SJSA1 (cell line): ENCODE results near the gene DIPK1C. TPM values are rescaled to one million over a fixed set of nuclear protein-coding genes. Genes with fewer than 3 reads are reported as not detected.

Source experiments
- DNase-seq, 2 experiments: peaks; one replicate each; pipeline ENCODE4 v3.0.0-alpha.2; 2015 to 2020; ENCODE audit warnings: low spot score in 2 of 2, low read depth in 1 of 2
- H3K27ac ChIP-seq: fragments of 250-450 bp; sonication (Bioruptor Pico); 2 replicates; pipeline ENCODE4 v1.5.1; 2020; ENCODE audit warnings: mild to moderate bottlenecking, moderate library complexity
- H3K27me3 ChIP-seq: fragments of 250-450 bp; sonication (Bioruptor Pico); replicated peaks from 2 replicates; pipeline ENCODE4 v1.5.1; 2020; ENCODE audit warnings: mild to moderate bottlenecking, moderate library complexity
- H3K36me3 ChIP-seq: fragments of 250-450 bp; sonication (Bioruptor Pico); 2 replicates; pipeline ENCODE4 v1.5.1; 2020; ENCODE audit warnings: mild to moderate bottlenecking
- H3K4me1 ChIP-seq: fragments of 250-450 bp; sonication (Bioruptor Pico); replicated peaks from 2 replicates; pipeline ENCODE4 v1.6.1; 2021; ENCODE audit warnings: mild to moderate bottlenecking
- H3K4me3 ChIP-seq: fragments of 250-450 bp; sonication (Bioruptor Pico); 2 replicates; pipeline ENCODE4 v1.5.1; 2020; ENCODE audit warnings: mild to moderate bottlenecking
- H3K9me3 ChIP-seq: fragments of 250-450 bp; sonication (Bioruptor Pico); replicated peaks from 2 replicates; pipeline ENCODE4 v1.5.1; 2020; ENCODE audit warnings: mild to moderate bottlenecking
- total RNA-seq: library from RNA; depleted of rRNA; stranded (reverse); fragments of >200 nt; shearing (Covaris generic); gene quantifications from 2 replicates; pipeline ENCODE4 v1.2.3, GENCODE V29; 2014

DIPK1C gene
- total RNA-seq, 1 experiment from 2014 or later = not detected

DNA sequence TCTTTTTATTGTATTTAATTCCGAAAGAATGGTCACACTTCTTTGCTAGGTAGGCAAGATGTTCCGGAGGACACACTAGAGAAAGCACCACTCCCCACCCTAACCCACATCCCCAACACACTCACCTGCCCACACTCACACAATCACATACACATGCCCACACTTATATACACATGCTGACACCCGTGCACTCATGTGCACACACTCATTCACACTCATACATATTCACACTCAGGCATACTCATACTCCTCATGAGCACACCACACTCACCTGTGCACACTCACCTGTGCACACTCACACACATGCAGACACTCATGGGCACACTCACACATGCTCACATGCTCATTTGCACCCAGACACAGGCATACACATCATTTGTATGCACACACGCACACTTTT lies 21.4 kb downstream of the DIPK1C start:
- Histone ChIP-seq H3K27me3 (no peaks in the 10 kb centered on the region; the same call in 1 of the 2 replicates), H3K4me1 (no peaks in the 10 kb centered on the region), H3K36me3 (no peaks in the 10 kb centered on the region), H3K27ac (no peak overlapping the region), H3K4me3 (no peak overlapping the region), H3K9me3 (no peaks in the 10 kb centered on the region)
- DNase-seq = no peak

DNA sequence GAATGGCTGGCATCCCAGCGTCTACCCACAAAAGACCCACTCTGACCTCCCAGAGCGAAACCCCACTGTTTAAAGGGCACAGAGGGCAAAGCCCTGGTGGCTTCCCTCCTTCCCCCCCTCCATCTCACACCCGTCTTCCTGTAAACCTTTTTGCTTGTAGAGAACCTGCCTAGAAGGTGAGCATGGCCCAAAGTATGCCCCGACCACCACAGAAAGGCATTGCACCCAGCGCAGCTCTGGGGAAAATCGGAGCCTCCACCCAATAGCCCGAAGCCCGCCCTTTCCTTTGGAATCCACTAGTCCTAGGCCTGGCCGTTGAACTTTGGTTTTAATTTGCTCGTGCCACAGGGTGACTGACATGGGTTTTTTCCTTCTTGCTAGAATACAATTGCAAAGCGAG lies 22.6 kb downstream of the DIPK1C start:
- Histone ChIP-seq H3K27me3 (no peaks in the 10 kb centered on the region), H3K4me1 (no peaks in the 10 kb centered on the region), H3K4me3 (no peak overlapping the region), H3K9me3 (no peaks in the 10 kb centered on the region), H3K27ac (no peak overlapping the region), H3K36me3 (no peaks in the 10 kb centered on the region)
- no peak for DNase-seq

DNA sequence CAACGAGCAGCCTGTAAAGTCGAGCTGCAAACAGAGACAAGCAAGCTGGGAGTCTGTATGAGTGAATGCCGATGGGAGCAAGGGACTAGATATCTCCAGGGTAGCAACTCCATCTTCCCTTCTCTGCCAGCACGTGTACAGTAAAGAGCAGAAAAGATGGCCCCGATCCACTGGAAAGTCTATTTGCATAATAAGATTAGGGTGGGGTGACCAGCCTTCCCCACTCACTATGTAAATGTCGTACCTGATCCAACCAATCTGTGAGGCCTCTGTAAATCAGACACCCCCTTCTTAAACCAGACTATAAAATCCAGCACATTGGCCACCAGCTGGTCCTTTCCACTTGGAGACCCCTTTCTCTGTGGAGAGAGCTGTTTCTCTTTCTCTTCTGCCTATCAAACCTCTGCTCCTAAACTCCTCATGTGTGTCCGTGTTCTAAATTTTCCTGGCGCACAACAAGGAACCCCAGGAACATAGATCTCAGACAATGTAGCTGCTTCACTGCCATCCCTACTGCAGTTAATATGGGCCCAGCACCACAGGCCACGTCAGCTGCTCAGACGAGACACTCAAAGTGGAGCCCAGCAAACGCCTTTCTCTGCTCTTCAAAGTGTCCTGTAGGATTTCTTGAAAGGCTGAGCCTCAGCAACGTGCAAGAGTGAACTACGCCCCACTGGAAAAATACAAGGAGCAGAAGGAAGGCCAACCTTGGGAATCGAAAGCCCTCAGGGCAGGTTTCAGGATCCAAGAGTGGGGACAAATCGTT lies 26.1 kb downstream of the DIPK1C start:
- no peak for DNase-seq
- H3K9me3 ChIP-seq = no peaks in the 10 kb centered on the region
- no peaks in the 10 kb centered on the region for H3K27me3 ChIP-seq
- H3K4me1 ChIP-seq = no peaks in the 10 kb centered on the region
- no peaks in the 10 kb centered on the region for H3K36me3 ChIP-seq
- H3K27ac ChIP-seq = no peak overlapping the region
- H3K4me3 ChIP-seq = no peak overlapping the region

DNA sequence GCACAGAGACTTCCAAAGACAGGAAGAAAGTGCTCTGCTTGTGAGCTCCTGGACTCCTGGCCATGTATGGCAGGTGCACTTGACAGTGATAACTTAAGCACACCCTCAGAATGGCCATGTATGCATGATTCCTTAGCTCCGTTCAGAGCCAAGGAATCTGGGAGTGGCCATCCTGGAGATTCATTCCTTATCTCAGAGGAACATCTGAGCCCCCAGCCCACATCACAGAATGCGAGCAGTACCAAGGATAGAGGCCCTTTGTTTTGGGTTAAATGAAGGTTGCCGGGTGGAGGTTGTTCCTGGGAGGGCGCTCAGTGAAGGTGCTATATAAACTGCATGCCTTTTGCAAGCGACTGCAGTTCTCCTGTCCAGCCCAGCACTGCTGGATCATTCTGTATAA lies 26.9 kb downstream of the DIPK1C start:
- Histone ChIP-seq H3K4me3 (no peak overlapping the region), H3K4me1 (no peaks in the 10 kb centered on the region)

DNA sequence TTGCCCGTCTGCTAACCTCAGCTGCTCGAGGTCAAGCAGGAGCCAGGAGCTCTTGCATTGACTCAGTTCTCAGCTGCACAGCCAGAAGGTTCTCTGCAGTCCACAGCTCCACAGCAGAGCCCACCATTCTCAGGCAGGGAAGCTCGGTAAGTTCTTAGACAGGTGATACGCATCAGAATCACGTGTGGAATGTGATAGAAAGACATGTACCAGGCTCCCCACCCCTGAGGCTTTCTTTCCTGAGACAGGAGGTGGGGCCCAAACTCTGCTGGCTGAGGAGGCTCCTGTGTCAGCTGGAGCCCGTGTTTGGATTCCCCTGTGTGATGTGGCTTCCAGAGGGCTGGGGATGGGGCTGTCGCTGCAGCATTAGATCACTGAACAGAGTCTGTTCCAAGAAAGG lies 28.0 kb downstream of the DIPK1C start:
- Histone ChIP-seq H3K27ac (no peak overlapping the region), H3K4me3 (no peak overlapping the region), H3K9me3 (no peaks in the 10 kb centered on the region), H3K36me3 (no peaks in the 10 kb centered on the region), H3K27me3 (no peaks in the 10 kb centered on the region), H3K4me1 (no peaks in the 10 kb centered on the region)
- no peak for DNase-seq

More for the DNA sequence above, 26.9 kb downstream of the DIPK1C start:
- DNase-seq = no peak
- Histone ChIP-seq H3K27ac (no peak overlapping the region), H3K27me3 (no peaks in the 10 kb centered on the region), H3K9me3 (no peaks in the 10 kb centered on the region), H3K36me3 (no peaks in the 10 kb centered on the region)

DNA sequence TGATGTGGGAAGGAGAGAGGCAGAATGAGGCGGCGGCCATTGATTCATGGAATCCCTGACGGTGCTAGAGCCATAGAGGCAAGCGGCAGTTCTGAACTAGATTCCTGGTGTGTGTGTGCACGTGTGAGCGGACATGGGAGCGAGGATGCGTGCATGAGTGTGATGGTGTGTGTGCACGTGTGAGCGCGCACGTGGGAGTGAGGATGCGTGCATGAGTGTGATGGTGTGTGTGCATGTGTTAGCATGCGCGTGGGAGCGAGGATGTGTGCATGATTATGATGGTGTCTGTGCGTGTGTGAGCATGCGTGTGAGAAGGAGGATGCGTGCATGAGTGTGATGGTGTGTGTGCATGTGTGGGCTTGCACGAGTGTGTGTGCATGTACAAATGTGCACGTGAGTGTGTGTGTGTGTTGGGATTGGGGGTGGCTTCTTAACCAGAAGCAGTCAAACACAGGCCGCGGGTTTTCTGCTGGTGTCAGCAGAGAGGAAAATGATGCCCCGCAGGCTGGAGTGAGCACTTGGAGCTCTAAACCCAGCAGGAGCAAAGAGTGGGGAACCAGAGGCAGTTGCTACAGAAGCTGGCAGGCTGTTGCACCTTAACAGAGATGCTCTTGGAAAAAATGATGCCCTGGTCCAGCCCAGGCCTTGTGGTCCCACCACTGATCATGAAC lies 29.5 kb downstream of the DIPK1C start:
- no peaks in the 10 kb centered on the region for H3K4me1 ChIP-seq
- no peak overlapping the region for H3K27ac ChIP-seq
- no peaks in the 10 kb centered on the region for H3K9me3 ChIP-seq
- peaks cover 13% of the 10 kb centered on the region; the same call in 1 of the 2 replicates for H3K27me3 ChIP-seq
- no peaks in the 10 kb centered on the region for H3K36me3 ChIP-seq
- H3K4me3 ChIP-seq = no peak overlapping the region
- DNase-seq = no peak

DNA sequence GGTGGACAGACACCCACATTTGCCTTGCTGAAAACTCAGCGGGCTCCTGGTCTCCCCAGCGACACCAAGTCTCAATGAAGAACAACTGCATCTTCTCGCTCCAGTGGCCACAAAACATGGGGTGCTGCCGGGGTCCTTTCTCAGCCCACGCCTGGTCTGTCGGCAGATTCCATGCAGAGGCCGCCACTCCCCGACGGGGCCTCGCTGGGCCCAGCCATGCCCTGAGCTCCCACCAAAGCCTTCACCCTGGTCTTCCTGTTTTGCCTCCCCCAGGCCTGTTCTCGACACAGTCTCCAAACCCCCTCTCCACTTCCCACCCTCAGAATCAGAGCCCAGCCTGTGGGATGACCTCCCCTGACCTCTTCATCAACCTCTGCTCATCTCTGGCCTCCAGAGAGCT lies 31.2 kb downstream of the DIPK1C start:
- Histone ChIP-seq H3K27ac (no peak overlapping the region), H3K27me3 (peaks cover 16% of the 10 kb centered on the region; the same call in 1 of the 2 replicates), H3K4me3 (no peak overlapping the region), H3K4me1 (no peaks in the 10 kb centered on the region), H3K9me3 (no peaks in the 10 kb centered on the region), H3K36me3 (no peaks in the 10 kb centered on the region)
- no peak for DNase-seq

DNA sequence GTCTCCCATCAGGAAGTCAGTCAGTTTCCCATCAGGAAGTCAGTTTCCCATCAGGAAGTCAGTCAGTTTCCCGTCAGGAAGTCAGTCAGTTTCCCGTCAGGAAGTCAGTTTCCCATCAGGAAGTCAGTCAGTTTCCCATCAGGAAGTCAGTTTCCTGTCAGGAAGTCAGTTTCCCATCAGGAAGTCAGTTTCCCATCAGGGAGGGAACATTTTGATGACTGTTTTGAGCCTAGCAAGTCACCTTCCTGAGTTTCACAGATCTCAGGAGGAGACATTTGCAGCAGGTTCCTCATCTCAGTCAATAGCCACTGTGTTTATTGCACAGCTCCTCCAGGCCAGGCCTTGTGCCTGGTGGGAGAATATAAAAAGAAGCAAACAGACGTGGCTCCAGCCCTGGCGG lies 31.9 kb downstream of the DIPK1C start:
- no peaks in the 10 kb centered on the region for H3K9me3 ChIP-seq
- H3K4me1 ChIP-seq = no peaks in the 10 kb centered on the region
- no peaks in the 10 kb centered on the region for H3K36me3 ChIP-seq
- H3K27me3 ChIP-seq = peaks cover 16% of the 10 kb centered on the region; the same call in 1 of the 2 replicates
- no peak overlapping the region for H3K4me3 ChIP-seq
- no peak overlapping the region for H3K27ac ChIP-seq
- DNase-seq = no peak

DNA sequence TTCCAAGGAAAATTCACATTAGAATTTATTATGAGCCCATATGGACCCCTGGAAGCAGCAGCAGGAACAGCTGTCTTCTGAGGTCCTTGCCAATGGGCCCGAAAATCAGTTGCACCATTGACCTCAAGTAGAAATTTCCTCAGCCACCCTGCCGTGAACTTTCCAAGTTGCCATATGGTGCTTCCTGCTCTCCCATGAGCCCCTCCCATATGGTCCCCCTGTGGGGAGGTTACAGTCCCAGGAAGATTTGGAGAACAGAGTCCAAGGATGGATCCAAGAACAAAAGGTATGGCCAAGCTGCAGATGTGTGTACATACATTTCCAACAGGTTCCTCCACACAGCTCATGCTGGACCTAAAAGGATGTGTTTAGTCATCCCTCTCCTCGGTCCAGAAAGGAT lies 34.6 kb downstream of the DIPK1C start:
- H3K9me3 ChIP-seq = no peaks in the 10 kb centered on the region
- peaks cover 18% of the 10 kb centered on the region; the same call in 1 of the 2 replicates for H3K27me3 ChIP-seq
- no peak overlapping the region for H3K27ac ChIP-seq
- H3K4me3 ChIP-seq = no peak overlapping the region
- no peak for DNase-seq
- H3K4me1 ChIP-seq = no peaks in the 10 kb centered on the region
- no peaks in the 10 kb centered on the region for H3K36me3 ChIP-seq

DNA sequence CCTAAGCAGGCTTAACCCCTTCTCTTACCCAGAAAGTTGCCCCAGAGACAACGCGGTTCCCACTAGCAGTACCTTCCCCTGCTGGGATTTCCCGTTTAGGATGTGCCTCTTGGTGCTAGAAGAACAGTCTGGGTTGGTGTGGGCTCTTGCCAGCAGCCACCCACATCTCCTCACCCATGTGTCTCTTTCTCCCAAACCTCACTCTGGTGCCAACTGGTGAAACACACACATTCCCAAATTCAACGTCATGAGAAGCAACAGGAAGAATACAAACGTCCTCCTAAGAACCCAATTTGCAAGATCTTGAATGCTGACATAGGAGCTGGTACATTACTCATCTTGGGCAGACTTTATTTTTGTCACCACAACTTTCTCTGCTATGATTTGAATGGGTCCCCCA lies 36.2 kb downstream of the DIPK1C start:
- H3K36me3 ChIP-seq = no peaks in the 10 kb centered on the region
- no peak overlapping the region for H3K4me3 ChIP-seq
- H3K27ac ChIP-seq = no peak overlapping the region
- DNase-seq = no peak
- no peaks in the 10 kb centered on the region for H3K9me3 ChIP-seq
- H3K4me1 ChIP-seq = no peaks in the 10 kb centered on the region
- H3K27me3 ChIP-seq = peaks cover 22% of the 10 kb centered on the region; the same call in 1 of the 2 replicates

DNA sequence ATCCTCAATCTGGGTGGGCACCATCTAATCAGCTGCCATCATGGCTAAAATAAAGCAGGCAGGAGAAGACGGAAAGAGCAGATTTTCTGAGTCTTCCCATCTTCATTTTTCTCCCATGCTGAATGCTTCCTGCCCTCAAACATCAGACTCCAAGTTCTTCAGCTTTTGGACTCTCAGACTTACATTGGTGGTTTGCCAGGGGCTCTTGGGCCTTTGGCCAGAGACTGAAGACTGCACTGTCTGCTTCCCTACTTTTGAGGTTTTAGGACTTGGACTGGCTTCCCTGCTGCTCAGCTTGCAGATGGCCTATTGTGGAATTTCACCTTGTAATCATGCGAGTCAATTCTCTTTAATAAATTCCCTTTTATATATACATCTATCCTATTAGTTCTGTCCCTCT lies 36.6 kb downstream of the DIPK1C start:
- Histone ChIP-seq H3K9me3 (no peaks in the 10 kb centered on the region), H3K36me3 (no peaks in the 10 kb centered on the region), H3K4me3 (no peak overlapping the region), H3K27ac (no peak overlapping the region), H3K4me1 (no peaks in the 10 kb centered on the region), H3K27me3 (peaks cover 22% of the 10 kb centered on the region; the same call in 1 of the 2 replicates)
- DNase-seq = no peak

DNA sequence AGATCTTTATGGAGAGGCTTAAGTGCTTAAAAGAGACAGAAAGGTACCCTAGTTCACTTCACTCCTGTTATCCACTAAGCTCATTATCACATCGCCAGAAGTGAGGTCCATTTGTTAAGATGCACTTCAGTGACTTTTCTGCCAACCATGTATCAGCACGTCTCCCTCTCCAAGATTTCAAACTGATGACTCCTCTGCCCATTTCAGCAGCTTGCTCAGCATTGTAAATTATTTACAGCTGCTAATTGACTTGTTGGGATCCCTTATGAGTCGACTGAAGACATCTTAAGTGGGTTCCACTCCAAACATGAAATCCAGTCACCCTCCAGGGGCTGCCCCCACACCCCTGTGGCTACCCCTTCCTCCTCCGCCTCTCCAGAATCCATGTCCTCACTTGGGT lies 37.3 kb downstream of the DIPK1C start:
- no peaks in the 10 kb centered on the region for H3K36me3 ChIP-seq
- H3K27ac ChIP-seq = no peak overlapping the region
- H3K4me1 ChIP-seq = no peaks in the 10 kb centered on the region
- DNase-seq = no peak
- H3K27me3 ChIP-seq = peaks cover 22% of the 10 kb centered on the region; the same call in 1 of the 2 replicates
- H3K9me3 ChIP-seq = no peaks in the 10 kb centered on the region
- H3K4me3 ChIP-seq = no peak overlapping the region

DNA sequence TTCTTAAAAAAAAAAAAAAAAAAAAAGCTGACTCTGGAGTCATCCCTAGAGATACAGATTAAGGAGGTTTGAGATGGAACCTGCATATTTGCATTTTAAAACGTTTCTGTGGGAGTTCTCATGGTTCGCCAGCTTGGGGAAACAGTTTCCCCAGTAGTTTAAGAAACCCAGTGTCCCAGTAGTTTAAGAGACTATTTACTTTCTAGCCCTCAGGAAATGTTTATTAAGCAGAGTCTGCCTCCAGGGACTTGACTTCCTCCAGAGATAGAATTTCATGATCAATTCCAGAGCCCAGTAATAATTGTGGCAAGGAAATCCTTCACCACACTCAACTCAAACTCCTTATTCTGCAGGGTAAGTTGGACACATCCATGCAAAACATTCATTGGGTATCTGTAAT lies 39.1 kb downstream of the DIPK1C start:
- Histone ChIP-seq H3K4me1 (no peaks in the 10 kb centered on the region), H3K27ac (no peak overlapping the region), H3K27me3 (peaks cover 14% of the 10 kb centered on the region; the same call in 1 of the 2 replicates), H3K4me3 (no peak overlapping the region), H3K36me3 (no peaks in the 10 kb centered on the region), H3K9me3 (no peaks in the 10 kb centered on the region)
- DNase-seq = no peak

DNA sequence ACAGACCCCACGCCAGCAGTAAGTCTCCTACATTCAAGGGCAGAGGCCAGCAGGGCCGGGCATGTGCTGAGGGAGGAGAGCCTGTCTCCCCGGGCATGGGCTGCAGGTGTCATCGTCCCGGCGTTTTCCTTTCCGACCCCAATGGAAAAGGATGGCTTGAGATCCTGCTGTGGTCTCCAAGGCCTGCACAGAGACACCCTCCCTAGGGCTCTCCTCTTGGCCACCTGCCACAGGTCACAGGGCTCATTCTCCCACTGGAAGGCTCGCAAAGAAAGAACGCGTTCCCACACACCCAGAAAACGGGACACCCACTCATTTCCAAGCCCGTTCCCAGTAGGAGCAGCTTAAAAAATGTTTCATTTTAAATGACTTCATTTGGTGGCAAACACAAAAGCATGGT lies 41.0 kb downstream of the DIPK1C start:
- Histone ChIP-seq H3K4me3 (no peak overlapping the region), H3K27me3 (peaks cover 11% of the 10 kb centered on the region; the same call in 1 of the 2 replicates), H3K4me1 (no peaks in the 10 kb centered on the region), H3K36me3 (no peaks in the 10 kb centered on the region), H3K9me3 (no peaks in the 10 kb centered on the region), H3K27ac (no peak overlapping the region)
- DNase-seq = no peak
